HG03558 (cell line): ENCODE results near the gene LRWD1.
"Not testable (repeated sequence)": the region's sequence is repeated elsewhere in the genome, so short reads cannot be mapped to it uniquely, and the experiment has no call there.

ENCODE experiments used
- ATAC-seq: cut with Tn5 transposase; IDR thresholded peaks from one replicate; pipeline ENCODE4 v1.9.1; 2021; ENCODE audit warnings: moderate number of reproducible peaks; ENCODE audit not compliant: unreplicated experiment; ENCODE audit errors: extremely low read depth

LRWD1 gene

DNA sequence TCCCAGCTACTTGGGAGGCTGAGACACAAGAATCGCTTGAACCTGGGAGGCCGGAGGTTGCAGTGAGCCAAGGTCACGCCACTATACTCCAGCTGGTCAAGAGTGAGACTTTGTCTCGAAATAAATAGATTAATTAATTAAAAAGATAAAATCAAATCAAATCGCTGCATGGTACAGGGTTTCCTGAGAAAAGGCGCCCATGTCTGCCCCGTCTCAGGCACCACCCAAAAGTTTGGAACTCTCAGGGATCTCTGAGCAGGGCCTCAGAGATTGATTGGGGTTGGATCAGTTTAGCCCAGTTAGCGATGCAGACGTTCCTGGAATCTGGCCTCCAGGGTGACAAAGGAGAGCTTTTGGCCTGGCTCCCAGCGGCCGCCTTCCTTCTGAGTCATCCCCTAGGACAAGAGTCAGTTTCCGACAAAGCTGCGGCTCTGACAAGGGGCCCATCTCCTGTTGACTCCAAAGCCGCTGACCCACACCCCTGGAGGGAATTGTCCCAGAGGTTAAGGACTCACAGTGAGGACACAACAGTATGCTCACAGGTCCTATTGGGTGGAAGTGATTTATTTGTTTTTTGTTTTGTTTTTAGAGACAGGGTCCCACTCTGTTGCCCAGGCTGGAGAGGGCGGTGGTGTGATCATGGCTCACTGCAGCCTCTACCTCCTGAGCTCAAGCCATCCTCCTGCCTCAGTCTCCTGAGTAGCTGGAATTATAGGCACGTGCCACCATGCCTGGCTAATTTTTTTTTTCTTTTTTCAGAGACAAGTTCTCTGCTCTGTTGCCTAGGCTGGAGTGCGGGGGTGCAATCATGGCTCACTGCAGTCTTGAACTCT, 24.6 kb upstream of the LRWD1 start:
- no peak for ATAC-seq

- peak; percentile 30 for ATAC-seq
These were observed 19.7 kb upstream of the LRWD1 start for GRCh38 chr7:102444961-102445673.

DNA sequence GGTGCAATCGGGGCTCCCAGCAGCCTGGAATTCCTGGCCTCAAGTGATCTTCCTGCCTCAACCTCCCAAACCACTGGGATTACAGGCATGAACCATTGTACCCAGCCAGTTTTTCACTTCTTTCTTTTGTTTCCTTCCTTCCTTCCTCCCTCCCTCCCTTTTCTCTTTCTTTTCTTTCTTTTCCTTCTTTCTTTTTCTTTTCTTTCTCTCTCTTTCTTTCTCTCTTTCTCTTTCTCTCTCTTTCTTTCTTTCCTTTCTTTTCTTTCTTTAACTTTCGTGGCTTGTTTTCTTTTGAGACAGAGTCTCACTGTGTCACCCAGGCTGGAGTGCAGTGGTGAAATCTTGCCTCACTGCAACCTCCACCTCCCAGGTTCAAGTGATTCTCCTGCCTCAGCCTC, 19.1 kb upstream of the LRWD1 start:
- no peak for ATAC-seq

DNA sequence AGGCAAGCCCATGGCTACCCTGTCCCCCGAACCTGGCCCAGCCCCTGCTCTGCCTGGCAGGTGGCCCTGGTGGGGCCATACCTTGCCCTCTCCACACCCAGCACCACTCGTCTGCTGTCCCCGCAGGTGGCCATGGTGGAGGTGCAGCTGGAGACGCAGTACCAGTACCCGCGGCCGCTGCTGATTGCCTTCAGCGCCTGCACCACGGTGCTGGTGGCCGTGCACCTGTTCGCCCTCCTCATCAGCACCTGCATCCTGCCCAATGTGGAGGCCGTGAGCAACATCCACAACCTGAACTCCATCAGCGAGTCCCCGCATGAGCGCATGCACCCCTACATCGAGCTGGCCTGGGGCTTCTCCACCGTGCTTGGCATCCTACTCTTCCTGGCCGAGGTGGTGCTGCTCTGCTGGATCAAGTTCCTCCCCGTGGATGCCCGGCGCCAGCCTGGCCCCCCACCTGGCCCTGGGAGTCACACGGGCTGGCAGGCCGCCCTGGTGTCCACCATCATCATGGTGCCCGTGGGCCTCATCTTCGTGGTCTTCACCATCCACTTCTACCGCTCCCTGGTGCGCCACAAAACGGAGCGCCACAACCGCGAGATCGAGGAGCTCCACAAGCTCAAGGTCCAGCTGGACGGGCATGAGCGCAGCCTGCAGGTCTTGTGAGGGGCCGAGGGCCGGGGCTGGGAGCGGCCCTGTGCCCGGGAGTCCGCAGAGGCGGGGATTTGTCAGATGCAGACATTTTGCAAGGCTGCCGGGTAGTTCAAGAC, 18.2 kb upstream of the LRWD1 start:
- no peak for ATAC-seq

DNA sequence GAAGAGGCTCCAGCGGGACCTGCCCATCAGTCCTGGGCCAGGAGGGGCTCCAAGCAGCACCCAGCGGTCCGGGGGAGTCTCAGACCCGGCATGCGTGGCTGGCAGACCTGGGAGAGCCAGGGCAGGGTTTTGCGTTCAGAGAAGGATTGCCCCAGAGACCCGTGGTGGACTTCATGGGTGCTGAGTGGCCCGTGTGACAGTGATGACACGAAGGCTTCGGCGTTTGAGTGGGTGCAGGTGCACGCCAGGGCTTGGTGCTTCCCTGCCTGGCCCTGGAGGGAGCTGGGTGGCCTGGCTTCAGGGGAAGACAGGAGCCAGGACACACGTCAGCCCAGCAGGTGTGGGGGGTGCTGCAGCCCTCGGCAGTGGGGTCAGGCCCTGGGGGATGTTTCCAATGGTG, 17.5 kb upstream of the LRWD1 start:
- no peak for ATAC-seq

DNA sequence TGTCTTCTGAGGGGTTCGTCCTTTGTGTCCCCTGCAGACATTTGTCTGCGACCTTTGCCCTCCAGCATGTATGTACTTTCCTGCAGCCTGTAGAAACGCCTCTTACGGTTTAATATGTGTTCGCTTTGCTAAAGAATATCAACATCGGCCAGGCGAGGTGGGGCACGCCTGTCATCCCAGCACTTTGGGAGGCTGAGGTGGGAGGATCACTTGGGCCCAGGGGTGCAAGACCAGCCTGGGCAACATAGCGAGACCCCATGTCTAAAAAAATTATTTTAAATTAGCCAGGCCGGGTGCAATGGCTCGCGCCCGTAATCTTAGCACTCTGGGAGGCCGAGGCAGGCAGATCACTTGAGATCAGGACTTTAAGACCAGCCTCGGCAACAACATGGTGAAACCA, 15.6 kb upstream of the LRWD1 start:
- ATAC-seq, result no peak

GRCh38 chr7:102450242-102450641, 14.5 kb upstream of the LRWD1 start:
- ATAC-seq, result no peak

- ATAC-seq, result no peak
These were observed 13.3 kb upstream of the LRWD1 start for GRCh38 chr7:102451371-102452054.

DNA sequence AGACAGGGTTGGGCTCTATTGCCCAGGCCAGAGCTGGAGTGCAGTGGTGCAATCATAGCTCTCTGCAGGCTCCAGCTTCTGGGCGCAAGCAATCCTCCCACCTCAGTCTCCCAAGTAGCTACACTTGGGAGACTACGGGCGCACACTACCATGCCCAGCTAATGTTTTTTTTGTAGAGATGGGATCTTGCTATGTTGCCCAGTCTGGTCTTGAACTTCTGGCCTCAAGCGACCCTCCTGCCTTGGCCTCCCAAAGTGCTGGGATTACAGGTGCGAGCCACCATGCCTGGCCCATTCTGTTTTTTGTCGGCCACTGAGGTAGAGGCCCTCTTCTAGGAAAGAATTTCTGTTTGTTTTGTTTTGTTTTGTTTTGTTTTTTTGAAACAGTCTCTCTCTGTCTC, 12.3 kb upstream of the LRWD1 start:
- ATAC-seq, result no peak

- no peak for ATAC-seq
These were observed 11.5 kb upstream of the LRWD1 start for GRCh38 chr7:102453319-102453718.

DNA sequence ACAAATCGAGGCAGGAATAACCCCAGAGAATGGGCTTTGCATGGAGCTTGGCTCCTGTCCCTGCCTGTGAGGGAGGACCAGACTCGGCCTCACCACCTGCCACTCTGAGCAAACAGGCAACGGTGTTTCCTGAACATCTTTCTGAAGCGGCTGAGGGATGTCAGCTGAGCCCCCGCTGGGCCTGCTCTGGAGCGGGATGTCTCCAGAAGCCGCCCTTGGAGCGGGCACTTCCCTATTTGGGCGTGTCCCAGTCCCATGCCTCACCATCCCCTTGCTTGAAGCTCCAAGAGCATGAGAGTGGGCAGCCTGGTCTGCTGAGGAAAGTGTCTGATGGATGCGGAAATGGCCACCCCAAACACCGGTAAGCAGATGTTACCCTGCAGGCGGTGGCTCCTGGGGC, 10.3 kb upstream of the LRWD1 start:
- no peak for ATAC-seq

- ATAC-seq, result not testable (repeated sequence)
These were observed 9.9 kb upstream of the LRWD1 start for GRCh38 chr7:102454932-102455331.

DNA sequence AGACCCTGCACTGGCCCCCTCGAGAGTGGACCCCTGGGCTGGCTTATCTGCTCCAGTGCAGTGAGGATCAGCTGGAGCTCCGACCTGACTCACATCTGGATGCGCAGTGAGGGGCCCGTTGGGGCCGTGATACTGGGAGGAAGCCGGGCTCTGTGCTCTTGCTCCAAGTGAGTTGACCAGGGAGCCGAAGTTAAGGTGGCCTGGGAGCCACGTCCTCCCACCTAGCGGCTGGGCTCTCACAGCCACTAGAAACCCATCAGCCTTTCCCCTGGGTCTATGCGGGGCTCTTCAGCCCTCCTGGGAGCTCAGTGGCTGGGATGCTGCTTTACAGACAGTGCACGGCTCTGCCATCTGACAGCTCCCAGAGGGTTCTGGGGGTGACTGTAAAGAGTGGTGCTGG, 9.2 kb upstream of the LRWD1 start:
- ATAC-seq, result no peak

GRCh38 chr7:102456327-102456726, 8.5 kb upstream of the LRWD1 start:
- no peak for ATAC-seq

GRCh38 chr7:102457352-102457924, 7.3 kb upstream of the LRWD1 start:
- no peak for ATAC-seq

GRCh38 chr7:102459221-102459844, 5.5 kb upstream of the LRWD1 start:
- no peak for ATAC-seq

DNA sequence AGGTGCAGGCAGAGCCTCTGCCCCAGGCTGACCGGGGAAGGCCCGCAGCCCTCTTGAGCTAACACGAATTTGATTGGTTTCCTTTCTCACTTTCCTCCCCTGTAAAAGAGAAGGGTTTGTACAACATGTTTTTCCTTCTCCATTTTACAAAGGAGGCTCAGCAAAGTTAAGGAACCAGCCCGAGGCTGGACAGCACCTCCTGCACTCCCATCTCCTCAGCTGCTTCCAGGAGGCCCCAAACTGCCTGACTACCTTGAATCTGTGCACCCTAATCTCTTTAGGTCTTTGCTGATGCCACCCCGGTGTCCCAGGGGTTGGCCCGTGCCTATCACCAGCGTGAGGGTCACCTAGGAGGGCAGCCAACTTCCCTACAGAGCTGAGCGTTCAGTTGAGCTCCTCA, 4.3 kb upstream of the LRWD1 start:
- no peak for ATAC-seq

DNA sequence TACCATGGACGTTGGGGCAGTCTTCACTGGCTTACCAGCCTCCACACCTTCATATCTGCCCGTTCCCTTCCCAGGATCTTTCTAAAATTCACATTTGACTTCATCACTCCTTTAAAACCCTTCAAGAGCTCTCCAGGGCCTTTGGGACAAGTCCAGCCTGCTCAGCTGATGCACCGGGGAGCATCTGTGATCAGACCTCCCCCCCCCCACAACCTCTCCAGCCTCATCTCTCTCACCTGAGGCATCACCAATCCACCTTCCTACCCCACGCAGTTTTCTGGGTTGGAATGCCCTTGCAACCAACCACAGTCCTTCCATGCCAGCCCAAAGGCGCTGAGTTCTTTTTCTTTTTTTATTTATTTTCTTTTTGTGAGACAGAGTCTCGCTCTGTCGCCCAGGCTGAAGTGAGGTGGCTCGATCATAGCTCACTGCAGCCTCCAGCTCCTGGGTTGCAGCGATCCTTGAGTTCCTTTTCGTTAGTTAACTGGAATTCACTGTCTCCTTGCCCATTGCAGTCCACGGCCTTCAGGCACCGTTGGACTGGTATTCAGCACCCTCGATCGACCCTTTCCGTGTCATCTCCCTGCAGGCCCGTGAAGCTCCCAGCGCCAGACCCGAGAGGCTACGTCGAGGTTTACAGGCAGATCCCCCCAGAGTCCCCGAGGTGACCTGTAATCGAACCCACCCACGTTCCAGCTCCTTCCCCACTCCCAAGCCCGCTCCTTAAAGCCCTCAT, 775 bp upstream of the LRWD1 start:
- no peak for ATAC-seq

GRCh38 chr7:102466097-102466496, 1.3 kb downstream of the LRWD1 start:
- no peak for ATAC-seq
